SH-SY5Y (cell line): ENCODE data around the gene SMIM44.

Experiments used
- GATA2 ChIP-seq: IDR thresholded peaks from 2 replicates; pipeline ENCODE4 v1.6.1; 2011; ENCODE audit warnings: mild to moderate bottlenecking, low read depth, low read length
- GATA3 ChIP-seq: IDR thresholded peaks from 2 replicates; pipeline ENCODE4 v1.6.1; 2011; ENCODE audit warnings: low read depth, mild to moderate bottlenecking, low read length, moderate library complexity

Gene SMIM44

DNA sequence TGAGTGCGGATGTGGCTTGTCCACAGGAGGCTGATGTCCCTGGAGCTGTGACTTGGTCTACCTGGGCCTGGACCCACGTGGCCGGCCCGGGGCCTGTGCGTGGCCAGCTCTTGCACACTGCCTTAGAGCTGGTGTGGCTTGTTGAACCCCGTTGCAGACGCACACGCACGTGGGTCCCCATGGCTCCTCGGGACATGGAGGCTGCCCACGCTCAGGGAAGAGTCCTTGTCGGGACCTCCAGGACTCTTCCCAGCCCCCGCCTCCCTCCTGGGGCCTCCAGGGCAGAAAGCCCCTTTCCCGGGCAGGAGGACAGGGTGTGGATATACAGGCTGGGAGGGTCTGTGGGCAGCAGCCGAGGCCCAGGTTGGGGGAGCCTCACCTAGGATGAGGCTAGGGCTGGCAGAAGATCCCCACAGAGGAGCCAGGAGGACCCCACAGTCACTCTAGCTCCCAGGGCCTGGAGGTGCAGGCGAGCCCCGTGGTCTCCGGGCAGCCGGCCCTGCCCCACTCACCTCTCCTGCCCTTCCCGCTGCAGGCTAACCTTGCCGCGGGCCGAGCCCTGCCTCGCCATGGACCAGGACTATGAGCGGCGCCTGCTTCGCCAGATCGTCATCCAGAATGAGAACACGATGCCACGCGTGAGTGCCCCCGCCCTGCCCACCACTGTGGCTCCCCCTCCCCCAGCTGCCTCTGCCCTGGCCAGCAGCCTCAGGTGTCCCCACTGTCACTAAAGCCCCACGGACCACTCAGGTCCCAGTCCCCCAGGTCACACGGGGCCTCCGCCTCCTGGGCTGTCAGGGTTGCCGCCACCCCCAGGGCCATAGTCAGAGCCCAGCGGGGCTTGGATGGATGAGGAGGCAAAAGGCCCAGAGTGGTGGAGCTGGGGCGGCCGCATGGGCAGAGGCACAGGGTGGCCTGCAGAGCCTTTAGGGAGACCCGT, 39.5 kb upstream of the SMIM44 start:
- TF ChIP-seq GATA2 (no peak), GATA3 (no peak)

DNA sequence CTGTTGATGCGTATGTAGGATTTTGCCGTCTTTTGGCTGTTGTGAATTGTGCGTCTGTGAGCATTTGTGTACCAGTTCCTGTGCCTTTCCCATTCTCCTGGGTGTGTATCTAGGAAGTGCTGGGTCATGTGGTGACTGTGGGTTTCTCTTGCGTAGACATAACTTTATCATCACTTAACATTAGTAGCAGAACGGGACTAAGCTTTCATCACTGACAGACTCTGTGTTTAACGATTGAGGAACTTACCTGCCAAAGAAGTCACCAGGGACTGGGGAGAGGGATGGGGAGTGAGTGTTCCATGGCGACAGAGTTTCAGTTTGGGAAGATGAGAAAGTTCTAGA, 37.8 kb upstream of the SMIM44 start:
- TF ChIP-seq GATA2 = no peak
- TF ChIP-seq GATA3 = no peak

DNA sequence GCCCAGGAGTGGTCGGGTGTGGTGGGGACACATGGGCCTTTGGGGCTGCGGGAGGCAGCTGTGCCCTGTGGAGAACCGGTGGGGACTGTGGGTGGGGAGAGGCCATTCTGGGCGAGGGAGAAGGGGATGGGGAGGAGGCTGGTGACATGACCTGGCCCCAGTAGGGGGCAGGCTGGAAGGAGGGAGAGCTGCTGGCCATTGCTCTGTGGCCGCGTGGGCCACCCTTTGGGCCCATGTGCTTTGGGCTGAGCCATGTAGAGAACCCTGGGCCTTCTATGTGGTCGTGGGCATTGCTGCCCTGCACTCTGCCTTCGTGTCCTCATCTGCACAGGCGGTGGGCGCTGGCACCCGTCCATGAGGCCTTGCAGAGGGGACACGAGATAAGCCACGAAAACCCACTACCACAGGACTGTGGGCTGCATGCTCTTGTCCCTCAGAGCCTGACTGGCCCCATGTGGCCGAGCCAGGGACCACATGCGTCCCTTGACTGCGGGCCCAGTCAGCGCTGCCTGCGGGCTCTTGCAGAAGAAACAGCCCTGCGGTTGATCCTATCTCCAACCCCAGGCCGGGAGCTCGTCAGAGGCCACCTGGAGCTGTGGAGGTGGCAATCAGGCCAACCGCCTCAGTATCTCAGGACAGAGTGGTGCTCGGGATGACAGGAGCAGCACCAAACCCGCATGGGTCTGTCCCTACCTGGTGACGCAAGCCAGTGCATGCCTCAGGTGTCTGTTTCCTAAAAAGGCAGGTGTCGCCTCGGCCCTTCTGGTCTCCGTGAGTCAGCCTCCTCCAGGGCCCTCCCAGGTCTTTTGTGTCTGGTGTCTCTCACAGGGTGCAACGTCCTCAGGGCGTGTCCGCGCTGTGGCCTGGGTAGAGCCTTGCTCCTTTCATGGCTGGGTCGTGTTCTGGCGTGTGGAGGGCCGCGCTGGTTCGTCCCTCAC, 37.2 kb upstream of the SMIM44 start:
- TF ChIP-seq GATA2 (peak; percentile 32; the same call in 1 of the 2 replicates), GATA3 (no peak)

DNA sequence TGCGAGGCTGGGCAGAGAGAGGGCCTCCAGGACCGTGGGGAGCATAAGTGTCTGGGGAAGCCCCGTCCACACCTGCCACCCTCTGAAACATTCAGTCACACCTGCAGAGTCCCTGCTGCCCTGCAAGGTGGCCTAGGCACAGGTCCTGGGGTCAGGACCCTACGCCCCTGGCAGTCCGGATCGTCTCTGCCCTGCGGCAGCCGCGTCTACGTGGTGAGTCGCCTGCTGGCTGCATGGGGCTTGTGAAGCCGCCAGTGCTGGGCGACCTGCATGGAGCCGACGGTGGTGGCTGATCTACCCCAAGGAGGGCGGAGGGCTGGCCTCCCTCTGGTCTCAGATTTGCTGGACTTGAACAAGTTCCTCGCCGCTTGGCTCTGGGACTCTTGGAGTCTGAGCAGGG, 35.9 kb upstream of the SMIM44 start:
- no peak for TF ChIP-seq GATA2
- no peak for TF ChIP-seq GATA3

DNA sequence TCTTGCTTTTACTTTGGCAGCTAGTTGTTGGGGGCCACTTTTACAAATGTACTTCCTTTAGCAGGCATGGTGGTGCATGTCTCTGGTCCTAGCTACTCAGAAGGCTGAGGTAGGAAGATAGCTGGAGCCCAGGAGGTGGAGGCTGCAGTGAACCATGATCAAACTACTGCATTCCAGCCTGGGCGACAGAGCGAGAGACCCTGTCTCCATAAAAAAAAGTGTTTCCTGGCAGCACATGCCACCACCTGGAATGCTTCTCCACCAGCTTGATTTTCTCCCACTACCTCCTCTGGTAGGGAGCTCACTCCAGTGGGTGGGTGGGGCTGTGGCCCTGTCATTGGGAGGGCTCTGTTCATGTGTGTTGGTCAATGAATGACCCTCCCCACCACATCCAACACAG, 35.4 kb upstream of the SMIM44 start:
- TF ChIP-seq GATA2 = no peak

DNA sequence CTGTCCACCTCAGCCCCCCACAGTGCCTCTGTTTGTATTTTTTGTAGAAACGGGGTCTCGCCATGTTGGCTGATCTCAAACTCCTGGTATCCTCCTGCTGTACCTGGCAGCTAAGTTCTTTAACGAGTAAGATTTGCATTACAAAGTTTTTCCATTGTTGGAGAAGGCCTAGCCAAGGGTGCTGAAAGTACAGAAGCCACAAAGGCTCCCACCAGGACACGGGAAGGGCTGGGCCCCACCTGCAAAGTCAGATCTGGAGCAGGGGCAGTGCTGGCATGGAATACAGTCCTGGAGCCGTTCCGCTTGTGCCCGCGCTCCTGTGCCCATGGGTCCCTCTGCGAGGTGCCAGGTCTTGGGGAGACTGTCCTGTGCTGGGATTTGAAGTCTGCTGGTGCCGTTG, 35.0 kb upstream of the SMIM44 start:
- TF ChIP-seq GATA2 = no peak
- no peak for TF ChIP-seq GATA3

DNA sequence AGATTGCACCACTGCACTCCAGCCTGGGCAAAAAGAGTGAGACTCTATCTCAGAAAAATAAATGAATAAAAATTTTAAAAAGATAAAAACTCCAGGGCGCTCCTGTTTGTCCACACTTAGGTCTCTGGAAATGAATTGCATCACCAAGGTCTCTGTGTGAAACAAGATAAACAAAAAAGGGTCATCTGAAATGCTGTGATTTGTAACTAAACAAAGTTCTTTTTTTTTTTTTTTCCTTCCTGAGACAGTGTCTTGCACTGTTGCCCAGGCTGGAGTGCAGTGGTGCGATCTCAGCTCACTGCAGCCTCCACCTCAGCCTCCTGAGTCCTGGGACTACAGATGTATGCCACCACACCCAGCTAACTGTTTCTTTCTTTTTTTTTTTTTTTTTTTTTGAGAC, 34.4 kb upstream of the SMIM44 start:
- TF ChIP-seq GATA3 = no peak
- no peak for TF ChIP-seq GATA2

DNA sequence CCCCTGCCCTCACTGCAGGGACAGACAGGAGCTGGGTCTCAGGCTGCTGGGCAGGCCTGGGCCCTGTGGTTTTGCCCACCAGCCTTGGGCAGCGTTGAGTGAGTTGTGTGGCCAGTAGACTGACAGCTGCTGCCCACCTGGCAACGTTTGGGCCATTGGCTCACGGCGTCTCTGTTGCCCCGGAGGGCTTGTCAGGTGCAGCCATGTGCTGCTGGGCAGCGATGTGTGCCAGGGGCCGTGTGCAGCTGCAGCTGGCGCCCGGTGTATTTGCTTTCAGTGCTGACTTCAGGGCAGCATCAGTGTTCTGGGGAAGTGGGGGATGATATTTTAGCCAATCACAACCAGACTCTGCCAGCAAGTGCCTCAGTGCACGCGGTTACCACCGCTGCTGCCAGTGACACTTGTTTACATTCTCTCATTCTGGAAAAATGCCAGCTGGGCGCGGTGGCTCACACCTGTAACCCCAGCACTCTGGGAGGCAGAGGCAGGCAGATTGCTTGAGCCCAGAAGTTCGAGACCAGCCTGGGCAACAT, 33.5 kb upstream of the SMIM44 start:
- no peak for TF ChIP-seq GATA3
- no peak for TF ChIP-seq GATA2

DNA sequence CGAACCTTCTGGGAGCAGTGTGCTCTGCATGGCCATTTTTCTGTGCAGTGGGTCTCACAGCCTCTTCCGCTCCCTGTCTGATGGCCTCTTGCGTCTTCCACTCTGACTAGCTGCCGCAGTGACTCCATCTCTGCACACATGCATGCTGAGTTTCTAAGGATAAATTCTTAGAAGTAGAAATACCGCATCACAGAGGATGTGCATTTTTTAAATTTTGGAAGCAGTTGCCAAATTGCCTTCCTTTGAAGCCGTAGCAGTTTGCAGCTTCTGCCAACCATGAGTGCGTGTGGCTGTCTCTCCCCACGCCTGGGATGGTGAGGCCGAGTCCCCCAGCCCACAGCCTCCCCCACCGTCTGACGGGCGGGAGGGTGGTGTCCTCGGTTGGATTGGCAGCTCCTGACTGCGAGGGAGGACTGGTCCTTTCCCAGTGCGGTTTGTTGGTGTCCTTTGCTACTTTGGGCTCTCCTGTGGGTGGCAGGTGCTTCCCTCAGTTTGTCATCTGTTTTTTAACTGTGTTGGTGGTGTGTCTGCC, 32.7 kb upstream of the SMIM44 start:
- TF ChIP-seq GATA2 (no peak), GATA3 (no peak)

DNA sequence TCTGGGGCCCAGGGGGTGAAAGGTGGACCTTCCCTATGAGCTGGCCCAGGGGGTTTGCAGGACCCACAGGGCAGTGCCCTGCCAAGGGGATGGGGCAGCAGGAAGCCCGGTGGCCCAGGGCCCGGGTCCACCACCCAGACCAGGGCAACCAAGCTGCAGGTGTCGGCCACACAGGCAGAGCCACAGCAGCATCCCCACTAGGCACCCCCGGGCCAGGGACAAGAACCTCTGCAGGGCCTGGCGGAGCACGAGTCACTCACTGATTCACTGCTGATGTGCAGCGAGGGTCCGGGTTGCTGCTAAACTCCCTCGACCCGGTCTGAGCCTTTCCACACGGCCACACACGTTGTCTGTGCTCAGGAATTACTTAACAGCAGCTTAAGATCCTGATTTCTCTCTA, 31.7 kb upstream of the SMIM44 start:
- TF ChIP-seq GATA3 (no peak), GATA2 (no peak)

DNA sequence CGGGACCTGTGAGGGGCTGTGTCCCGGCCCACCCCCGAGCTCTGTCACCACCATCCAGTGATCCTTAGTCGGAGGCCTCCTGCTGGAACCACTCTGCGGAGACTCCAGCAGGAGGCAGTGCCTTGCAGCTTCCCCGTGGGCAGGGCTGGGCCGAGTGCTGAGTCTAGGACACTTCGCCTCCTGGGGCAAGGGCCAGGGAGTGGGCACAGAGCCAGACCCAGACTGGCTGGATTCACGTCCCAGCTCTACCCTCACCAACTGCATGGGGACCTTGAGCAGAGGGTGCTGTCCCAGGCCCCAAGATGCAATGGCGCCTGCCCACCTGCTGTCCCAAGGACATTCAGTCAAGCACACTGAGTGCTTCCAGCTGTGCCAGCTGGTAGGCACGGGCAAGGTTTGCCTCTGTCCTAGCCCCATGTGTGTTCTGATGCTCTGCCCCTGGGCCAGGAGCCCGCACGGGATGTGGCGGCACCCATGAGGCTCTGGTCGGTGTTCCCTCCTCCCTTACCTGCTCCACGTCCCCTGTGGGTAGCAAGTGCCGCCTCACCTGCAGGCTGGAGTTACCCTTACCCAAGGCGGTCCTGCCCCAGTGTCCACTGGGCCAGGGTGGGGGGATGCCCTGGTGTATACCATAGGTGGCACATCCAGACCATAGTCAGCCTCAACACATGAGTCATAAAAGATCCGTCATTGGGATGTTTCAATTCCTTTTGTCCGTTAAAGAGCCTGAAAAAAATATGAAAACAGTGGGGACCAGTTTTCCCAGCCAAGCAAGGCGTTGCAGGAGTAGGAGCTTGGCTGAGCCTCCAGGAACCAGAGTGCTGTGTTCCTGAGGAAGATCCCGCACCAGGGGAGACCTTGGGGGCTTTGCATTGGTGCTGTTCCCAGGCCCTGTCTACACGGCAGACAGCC, 30.2 kb upstream of the SMIM44 start:
- TF ChIP-seq GATA2 (no peak), GATA3 (no peak)

DNA sequence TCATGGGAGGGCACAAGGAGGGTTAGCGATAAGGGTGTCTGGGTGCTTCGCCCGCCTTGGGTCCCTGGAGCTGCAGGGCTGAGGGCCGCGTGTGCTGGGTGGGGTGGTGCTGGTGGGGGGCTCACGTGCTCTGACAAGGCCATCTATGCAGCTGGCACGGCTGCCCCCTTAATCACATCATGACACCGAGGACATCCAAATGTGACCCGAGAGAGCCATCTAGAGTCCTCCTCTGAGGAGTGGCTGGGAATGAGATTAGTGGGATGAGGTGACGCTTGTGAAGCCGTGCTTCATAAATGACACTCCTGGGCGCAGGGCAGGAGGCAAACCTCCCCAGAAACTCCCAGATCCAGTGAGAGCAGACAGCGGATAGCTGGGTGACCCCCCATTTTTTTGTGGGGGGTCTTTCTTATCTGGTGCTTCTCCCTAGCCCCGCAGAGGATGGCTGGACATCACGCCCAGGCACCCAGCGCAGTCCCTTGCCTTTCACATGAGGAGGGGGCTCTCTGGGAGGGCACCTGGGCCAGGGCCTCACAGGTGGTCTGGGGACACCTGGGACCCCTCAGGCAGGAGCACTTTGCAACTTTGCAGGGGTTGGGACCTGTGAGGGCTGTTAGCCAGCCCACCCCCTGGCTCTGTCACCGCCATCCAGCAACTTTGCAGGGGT, 29.5 kb upstream of the SMIM44 start:
- TF ChIP-seq GATA2 = no peak

DNA sequence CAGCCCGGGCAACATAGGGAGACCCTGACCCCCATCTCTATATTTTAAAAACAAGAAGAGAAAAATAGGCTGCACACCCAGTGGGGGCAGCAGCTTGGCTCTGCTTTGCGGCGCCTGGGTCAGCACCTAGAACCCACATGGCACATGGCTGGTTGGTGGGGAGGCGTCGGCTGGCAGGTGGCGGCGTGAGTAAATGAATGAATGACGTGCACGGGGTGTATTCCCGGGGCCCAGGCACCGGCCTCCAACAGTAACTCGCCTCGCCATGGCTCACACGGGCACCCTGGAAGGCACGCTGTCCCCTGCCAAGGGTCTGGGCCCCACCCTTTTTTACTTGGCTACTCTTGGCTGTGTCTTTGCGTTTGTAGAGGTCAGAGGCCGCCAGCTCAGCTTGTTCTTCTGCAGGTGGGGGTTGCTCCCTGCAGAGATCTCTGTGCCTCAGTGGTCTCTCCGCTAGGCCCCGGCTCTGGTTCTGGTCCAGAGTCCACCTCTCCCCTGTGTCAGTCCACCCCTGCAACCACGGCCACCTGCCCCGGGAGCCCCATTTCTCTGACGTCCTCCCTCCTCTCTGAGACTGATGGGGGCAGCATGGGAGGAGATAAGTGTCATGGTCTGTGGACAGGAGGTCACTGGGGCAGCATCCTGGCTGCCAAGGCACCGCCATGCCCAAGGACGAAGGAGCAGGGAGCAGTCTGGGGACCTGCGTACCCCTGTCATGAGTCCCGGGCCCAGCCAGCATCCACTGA, 28.4 kb upstream of the SMIM44 start:
- TF ChIP-seq GATA2 (no peak), GATA3 (no peak)
